HG02759 (cell line): ENCODE measurements around the gene SWI5.
"Not testable (repeated sequence)": the region's sequence is repeated elsewhere in the genome, so short reads cannot be mapped to it uniquely, and the experiment has no call there.

Experiments used
- ATAC-seq: cut with Tn5 transposase; IDR thresholded peaks from one replicate; pipeline ENCODE4 v1.9.1; 2021; ENCODE audit warnings: mild to moderate bottlenecking, moderate library complexity; ENCODE audit not compliant: unreplicated experiment

SWI5 gene

GRCh38 chr9:128276574-128277270 is 646 bp downstream of the SWI5 start:
- ATAC-seq: no peak

DNA sequence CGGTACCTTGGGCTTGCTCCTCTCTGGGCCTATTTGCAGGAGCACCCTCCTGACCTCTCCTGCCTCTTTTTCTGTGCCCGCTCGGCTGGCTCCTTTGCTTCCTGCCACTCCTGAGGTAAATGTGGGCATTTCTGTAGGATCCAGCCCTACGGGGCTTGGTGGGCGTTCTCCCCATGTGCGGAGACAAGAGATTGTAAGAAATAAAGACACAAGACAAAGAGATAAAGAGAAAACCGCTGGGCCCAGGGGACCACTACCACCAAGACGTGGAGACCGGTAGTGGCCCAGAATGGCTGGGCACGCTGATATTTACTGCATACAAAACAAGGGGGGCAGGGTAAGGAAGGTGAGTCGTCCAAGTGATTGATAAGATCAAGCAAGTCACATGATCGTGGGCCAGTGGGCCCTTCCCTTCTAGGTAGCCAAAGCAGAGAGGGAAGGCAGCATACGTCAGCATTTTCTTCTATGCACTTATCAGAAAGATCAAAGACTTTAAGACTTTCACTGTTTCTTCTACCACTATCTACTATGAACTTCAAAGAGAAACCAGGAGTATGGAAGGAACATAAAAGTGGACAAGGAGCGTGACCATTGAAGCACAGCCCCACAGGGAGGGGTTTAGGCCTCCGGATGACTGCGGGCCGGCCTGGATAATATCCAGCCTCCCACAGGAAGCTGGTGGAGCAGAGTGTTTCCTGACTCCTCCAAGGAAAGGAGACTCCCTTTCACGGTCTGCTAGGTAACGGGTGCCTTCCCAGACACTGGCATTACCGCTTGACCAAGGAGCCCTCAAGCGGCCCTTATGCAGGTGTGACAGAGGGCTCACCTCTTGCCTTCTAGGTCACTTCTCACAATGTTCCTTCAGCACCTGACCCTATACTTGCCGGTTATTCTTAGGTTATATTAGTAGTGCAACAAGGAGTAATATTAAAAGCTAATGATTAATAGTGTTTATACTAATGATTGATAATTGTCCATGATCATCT is 3.3 kb downstream of the SWI5 start:
- ATAC-seq: not testable (repeated sequence)

DNA sequence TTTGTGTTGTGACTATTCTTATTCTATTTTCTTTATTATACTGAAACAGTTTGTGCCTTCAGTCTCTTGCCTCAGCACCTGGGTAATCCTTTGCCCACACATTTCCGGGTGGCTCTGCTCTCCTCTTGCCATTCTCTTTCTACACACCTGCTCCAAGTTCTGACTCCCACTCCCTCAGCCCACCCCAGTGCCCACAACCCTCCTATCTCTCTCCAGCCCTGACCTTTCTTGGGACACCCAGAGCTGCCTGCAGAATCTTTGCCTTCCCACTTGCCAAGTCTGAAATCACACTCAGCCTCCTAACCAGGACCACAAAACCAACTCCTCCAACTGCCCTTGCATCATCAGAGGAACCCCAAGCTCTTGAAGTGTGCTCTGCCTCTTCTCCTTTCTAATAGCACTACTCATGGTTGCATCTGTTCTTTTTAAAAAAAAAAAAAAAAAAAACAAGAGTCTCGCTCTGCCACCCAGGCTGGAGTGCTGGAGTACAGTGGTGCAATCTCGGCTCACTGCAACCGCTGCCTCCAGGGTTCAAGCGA is 4.1 kb downstream of the SWI5 start:
- ATAC-seq: no peak

- ATAC-seq: no peak
Observed at GRCh38 chr9:128282500-128282899, 6.4 kb downstream of the SWI5 start.

DNA sequence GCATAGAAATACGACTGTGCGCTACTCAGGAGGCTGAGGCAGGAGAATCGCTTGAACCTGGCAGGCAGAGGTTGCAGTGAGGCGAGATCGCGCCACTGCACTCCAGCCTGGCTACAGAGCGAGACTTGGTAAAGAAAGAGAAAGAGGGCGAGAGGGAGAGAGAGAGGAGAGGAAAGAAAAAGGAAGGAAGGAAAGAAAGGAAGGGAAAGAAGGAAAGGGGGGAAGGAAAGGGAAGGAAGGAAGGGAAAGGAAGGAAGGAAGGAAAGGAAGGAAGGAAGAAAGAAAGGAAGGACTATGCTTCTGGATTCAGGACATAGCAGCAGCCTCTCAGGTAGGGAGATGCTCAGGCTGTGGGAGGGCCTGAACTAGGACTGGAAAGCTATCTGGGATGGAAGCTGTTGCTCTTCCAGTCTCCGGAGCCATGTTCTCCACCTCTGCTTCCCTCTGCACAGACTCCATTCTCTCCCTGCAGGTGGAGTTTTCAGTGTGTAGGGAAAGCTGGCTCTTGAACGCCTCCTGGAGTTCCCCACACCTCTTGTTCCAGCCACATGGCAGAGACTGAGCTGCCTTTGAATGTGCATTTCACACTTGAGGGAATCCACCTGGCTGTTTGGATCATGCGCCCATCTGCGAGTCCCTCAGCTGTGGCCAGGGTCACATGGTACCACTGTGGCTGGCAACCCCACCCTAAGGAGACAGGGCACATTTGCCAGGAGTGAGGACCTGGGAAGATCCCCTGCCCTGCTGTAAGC is 9.1 kb downstream of the SWI5 start:
- ATAC-seq: no peak

DNA sequence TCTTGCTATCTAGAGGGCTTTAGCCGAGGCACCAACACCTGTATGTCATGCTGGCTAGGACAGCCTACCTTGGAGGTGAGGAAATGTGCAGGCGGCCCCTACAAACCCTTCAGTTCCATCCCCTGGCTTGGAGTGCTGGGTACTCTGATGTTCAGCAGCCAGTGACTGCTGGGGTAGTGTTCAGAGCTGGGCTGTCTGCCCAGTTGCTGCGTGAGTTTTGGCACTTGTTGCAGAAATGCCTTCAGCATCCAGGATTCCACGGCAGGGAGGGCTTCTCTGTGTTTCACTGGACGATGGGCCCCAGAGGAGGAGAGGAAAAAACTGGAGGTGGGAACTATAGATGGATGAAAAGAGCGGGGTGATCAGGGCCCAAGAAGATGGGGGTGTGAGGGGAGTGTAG is 10.4 kb downstream of the SWI5 start:
- ATAC-seq: no peak

- no peak for ATAC-seq
Observed at GRCh38 chr9:128288273-128289004, 12.4 kb downstream of the SWI5 start.

DNA sequence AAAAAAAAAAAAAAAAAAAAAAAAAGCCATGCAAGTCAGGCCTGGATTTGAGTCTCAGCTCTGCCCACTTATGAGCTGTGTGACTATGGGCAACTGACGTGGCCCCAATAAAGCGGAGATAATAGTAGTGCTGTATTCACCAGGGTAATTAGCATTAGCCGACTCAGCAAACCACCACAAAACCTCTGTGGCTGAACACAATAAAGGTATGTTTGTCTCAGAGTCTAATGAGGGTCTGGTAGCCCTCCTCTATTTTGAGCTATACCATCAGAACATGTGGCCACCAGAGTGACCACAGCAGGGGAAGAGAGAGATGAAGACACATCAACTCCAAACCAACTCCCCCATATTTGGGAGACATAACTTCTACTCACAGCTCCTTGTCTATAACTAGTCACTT is 15.9 kb downstream of the SWI5 start:
- ATAC-seq: no peak

- ATAC-seq: no peak
Observed at GRCh38 chr9:128293091-128293490, 17.0 kb downstream of the SWI5 start.

- no peak for ATAC-seq
Observed at GRCh38 chr9:128294142-128294541, 18.1 kb downstream of the SWI5 start.

DNA sequence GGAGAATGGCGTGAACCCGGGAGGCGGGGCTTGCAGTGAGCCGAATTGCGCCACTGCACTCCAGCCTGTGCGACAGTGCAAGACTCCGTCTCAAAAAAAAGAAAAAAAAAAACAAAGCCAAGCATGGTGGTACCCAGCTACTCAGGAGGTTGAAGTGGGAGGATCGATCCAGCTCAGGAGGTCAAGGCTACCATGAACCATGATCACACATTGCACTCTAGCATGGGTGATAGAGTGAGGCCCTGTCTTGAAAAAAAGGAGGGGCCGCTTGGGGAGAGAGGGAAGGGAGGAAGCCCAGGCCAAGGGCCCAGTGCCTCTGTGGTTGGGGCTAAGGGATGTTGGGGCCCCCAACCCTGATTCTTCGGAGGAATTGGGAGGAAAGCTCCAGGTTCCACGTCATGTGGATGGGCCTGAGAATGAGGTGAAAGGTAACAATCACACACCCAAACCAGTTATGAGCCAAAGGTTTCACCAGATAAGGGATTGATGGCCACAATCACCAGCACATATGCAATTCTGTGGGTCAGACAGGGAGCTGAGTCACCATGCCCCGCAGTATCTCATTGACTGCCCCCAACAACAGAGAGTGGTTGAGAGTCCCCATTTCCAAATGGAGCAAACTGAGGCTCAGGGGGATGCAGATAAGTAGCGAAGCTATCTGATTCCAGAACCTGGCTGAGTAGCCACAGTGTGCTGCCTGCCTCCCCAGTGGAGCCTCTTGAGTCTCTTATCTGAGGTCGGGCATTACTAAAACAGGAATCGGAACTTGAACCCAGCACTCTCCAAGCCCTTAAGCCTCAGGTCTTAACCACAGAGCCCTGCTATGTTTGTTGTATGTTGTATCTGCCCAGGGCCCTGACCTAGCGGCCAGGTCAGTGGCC is 20.5 kb downstream of the SWI5 start:
- ATAC-seq: no peak

- ATAC-seq: no peak
Observed at GRCh38 chr9:128297221-128297773, 21.2 kb downstream of the SWI5 start.

GRCh38 chr9:128298535-128299482 is 22.7 kb downstream of the SWI5 start:
- ATAC-seq: no peak

DNA sequence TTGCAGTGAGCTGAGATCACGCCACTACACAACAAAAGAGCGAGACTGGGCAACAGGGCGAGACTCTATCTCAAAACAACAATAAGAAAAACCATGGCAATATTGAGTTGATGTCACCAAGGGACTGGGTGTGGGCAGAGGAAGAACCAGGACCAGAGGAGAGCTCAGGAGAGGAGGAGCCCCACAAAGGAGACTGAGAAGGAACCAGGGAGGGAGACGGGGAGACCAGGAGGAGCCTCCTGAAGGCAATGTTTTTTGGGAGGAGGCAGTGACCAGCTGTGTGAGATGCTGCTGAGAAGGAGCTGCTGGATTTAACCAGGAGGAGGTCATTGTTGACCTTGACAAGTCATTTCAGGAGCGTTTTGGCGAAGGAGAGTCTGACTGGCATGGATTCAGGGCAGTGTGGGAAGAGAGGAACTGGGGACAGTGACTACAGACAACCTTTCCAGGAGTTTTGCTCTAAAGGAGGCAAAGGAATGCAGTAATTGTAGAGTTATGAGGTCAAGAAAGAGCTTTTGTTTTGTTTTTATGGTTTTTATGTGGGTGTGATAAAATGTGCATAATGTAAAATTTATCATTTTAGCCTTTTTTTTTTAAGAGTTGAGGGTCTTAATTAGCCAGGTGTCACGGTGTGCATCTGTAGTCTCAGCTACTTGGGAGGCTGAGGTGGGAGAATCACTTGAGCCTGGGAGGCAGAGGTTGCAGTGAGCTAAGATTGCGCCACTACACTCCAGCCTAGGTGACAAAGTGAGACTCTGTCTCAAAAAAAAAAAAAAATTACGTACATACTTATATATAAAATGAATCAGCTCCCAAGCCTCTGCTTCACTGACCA is 28.3 kb downstream of the SWI5 start:
- no peak for ATAC-seq

GRCh38 chr9:128304971-128305288 is 28.9 kb downstream of the SWI5 start:
- no peak for ATAC-seq

- no peak for ATAC-seq
Observed at GRCh38 chr9:128309551-128309950, 33.5 kb downstream of the SWI5 start.

DNA sequence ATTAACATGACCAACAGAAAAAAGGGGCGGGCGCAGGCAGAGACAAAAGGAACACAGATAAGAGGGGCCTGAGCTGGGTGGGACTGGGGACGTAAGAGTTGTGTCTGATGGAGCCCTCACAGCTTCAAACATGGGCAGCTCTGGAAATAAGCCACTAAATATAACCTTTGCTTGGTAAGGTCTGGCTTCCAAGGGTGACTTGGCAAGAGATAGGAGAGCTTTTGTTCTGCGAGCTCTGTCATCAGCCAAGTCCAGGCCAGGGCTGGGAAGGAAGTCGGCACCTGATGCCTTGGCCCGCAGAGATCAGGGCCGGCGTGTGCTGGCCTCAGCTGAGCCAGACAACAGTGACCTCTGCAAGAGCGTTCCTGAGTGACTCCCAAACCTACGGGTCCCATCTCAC is 34.4 kb downstream of the SWI5 start:
- no peak for ATAC-seq
